ENCODE results near the gene LGALSL.

GRCh38 chr2:64419596-64420165 lies 34.3 kb upstream of the LGALSL start:
- TF ChIP-seq CTCF (IDR thresholded peaks at IDR 0.05) = no peak
- TF ChIP-seq POLR2A (IDR thresholded peaks at IDR 0.05) = no peak

Data from esophagus squamous epithelium (tissue), 4 donors.